GM04503 (cell line): Measurements from ENCODE around the gene CBX2.

Experiments
- DNase-seq: peaks from one replicate; pipeline ENCODE4 v3.0.0-alpha.2; 2012; ENCODE audit warnings: low read depth

CBX2 gene

GRCh38 chr17:79829457-79829856 lies 51.5 kb downstream of the CBX2 start:
- DNase-seq: no peak

GRCh38 chr17:79830303-79830702 lies 52.4 kb downstream of the CBX2 start:
- no peak for DNase-seq

GRCh38 chr17:79830763-79831264 lies 52.9 kb downstream of the CBX2 start:
- DNase-seq: no peak

GRCh38 chr17:79831265-79832217 lies 53.6 kb downstream of the CBX2 start:
- DNase-seq: no peak

GRCh38 chr17:79832218-79833109 lies 54.5 kb downstream of the CBX2 start:
- DNase-seq: no peak

GRCh38 chr17:79833110-79833450 lies 55.1 kb downstream of the CBX2 start:
- DNase-seq: no peak

GRCh38 chr17:79833744-79834564 lies 56.0 kb downstream of the CBX2 start:
- no peak for DNase-seq

GRCh38 chr17:79834565-79835469 lies 56.9 kb downstream of the CBX2 start:
- DNase-seq: no peak

- DNase-seq: no peak
Observed at GRCh38 chr17:79835470-79835899, 57.5 kb downstream of the CBX2 start.

GRCh38 chr17:79835953-79836509 lies 58.1 kb downstream of the CBX2 start:
- no peak for DNase-seq

GRCh38 chr17:79836510-79836971 lies 58.6 kb downstream of the CBX2 start:
- no peak for DNase-seq

GRCh38 chr17:79836972-79837887 lies 59.3 kb downstream of the CBX2 start:
- DNase-seq: no peak
